DND-41 (cell line): ENCODE results near the gene KANSL3.
"Not testable (repeated sequence)": the region's sequence is repeated elsewhere in the genome, so short reads cannot be mapped to it uniquely, and the experiment has no call there.

ENCODE experiments used
- ATAC-seq: fragments of 200-7000 bp; cut with Tn5 transposase; 3 replicates; pipeline ENCODE4 v1.9.1; 2021; ENCODE audit warnings: low read depth; ENCODE audit not compliant: insufficient read depth
- DNase-seq: peaks from one replicate; pipeline ENCODE4 v3.0.0-alpha.2; 2020
- H2AFZ ChIP-seq: 2 replicates; pipeline ENCODE4 v1.6.0; 2012; ENCODE audit warnings: low read depth, low read length
- H3K27ac ChIP-seq: 2 replicates; pipeline ENCODE4 v1.5.1; 2012; ENCODE audit warnings: low read length, inconsistent platforms
- H3K27me3 ChIP-seq: fragments of 200-600 bp; sonication (generic); 2 replicates; pipeline ENCODE4 v1.6.0; 2012; ENCODE audit warnings: low read length, mild to moderate bottlenecking, inconsistent platforms; ENCODE audit not compliant: insufficient read depth, poor library complexity
- H3K36me3 ChIP-seq: 2 replicates; pipeline ENCODE4 v1.5.1; 2012; ENCODE audit warnings: low read length, inconsistent platforms; ENCODE audit not compliant: insufficient read depth
- H3K4me1 ChIP-seq: 2 replicates; pipeline ENCODE4 v1.5.1; 2012; ENCODE audit warnings: mild to moderate bottlenecking, low read length; ENCODE audit not compliant: insufficient read depth
- H3K4me2 ChIP-seq: 2 replicates; pipeline ENCODE4 v1.6.0; 2012; ENCODE audit warnings: mild to moderate bottlenecking, moderate library complexity, low read length, inconsistent platforms; ENCODE audit not compliant: insufficient read depth
- H3K4me3 ChIP-seq, 2 experiments: fragments of 200-600 bp in 1 of 2; shearing (Covaris generic) in 1 of 2; 2 replicates each; pipeline ENCODE4 v1.5.1; 2012 to 2016; ENCODE audit warnings: inconsistent platforms in 2 of 2, low read length in 2 of 2, mild to moderate bottlenecking in 2 of 2, low read depth in 1 of 2, moderate library complexity in 1 of 2
- H3K79me2 ChIP-seq: 2 replicates; pipeline ENCODE4 v1.6.0; 2012; ENCODE audit warnings: low read length, inconsistent platforms; ENCODE audit not compliant: insufficient read depth
- H3K9ac ChIP-seq: 2 replicates; pipeline ENCODE4 v1.6.0; 2012; ENCODE audit warnings: low read depth, mild to moderate bottlenecking, inconsistent platforms, low read length, moderate library complexity
- H3K9me3 ChIP-seq: 2 replicates; pipeline ENCODE4 v1.5.1; 2012; ENCODE audit warnings: low read length, moderate library complexity, mild to moderate bottlenecking, inconsistent platforms; ENCODE audit not compliant: insufficient read depth, severe bottlenecking
- H4K20me1 ChIP-seq: 2 replicates; pipeline ENCODE4 v1.6.0; 2012; ENCODE audit warnings: low read length; ENCODE audit not compliant: insufficient read depth
- EZH2 ChIP-seq: IDR thresholded peaks from 3 replicates; pipeline ENCODE4 v1.6.1; 2012; ENCODE audit warnings: borderline replicate concordance, low read depth, mild to moderate bottlenecking, moderate library complexity, low read length, inconsistent platforms; ENCODE audit not compliant: severe bottlenecking
- TF ChIP-seq, protein P1 (sequence below): IDR thresholded peaks from 2 replicates; pipeline ENCODE4 v1.5.1; 2012; ENCODE audit warnings: borderline replicate concordance, low read length, moderate library complexity, mild to moderate bottlenecking; ENCODE audit not compliant: poor library complexity, severe bottlenecking; ENCODE audit errors: extremely low read depth

Gene KANSL3

DNA sequence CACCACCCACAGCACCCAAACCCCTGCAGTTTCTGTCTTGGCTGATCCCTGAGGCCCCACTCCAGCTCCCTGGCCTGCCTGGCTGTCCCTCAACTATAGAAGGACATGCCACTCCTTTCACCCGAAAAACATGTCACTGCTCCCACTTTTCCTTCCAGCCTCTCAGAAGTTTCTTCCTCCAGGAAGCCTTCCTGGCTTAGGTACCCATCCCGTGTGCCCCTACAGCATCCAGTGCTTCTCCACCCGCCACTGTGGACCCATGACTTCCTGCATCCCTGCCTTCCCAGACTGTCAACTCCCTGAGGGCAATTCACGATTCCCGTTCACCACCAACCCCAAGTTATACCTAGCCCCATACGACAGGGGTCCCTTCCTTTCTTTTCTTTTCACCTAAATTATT lies 80.1 kb downstream of the KANSL3 start:
- no peaks in the 10 kb centered on the region for H3K79me2 ChIP-seq

DNA sequence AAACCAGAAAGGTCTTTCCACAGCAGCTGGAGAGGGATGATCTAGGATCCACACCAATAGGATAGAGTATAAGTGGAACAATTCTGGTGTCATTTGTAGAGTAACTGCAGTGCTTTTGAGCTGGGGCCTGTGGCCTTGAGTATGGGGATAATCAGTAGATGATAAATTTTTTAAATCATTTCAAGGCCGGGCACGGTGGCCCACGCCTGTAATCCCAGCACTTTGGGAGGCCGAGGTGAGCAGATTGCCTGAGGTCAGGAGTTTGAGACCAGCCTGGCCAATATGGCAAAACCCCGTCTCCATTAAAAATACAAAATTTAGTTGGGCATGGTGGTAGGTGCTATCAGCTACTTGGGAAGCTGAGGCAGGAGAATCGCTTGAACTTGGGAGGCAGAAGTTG lies 80.7 kb downstream of the KANSL3 start:
- not testable (repeated sequence) for H4K20me1 ChIP-seq, H3K4me3 ChIP-seq, H3K27ac ChIP-seq, H2AFZ ChIP-seq, ATAC-seq, H3K4me2 ChIP-seq, H3K36me3 ChIP-seq, H3K27me3 ChIP-seq, H3K9me3 ChIP-seq, H3K9ac ChIP-seq, DNase-seq, H3K79me2 ChIP-seq
- peaks cover 12% of the 10 kb centered on the region for H3K4me1 ChIP-seq

More for the DNA sequence above, 80.1 kb downstream of the KANSL3 start:
- ATAC-seq (no peak), DNase-seq (no peak)
- H4K20me1 ChIP-seq: peaks cover 10% of the 10 kb centered on the region
- no peak overlapping the region for H3K9ac ChIP-seq
- no peak overlapping the region for H2AFZ ChIP-seq
- H3K4me3 ChIP-seq: no peak overlapping the region
- H3K4me2 ChIP-seq: no peak overlapping the region
- no peak for TF ChIP-seq EZH2
- TF ChIP-seq, protein P1, sequence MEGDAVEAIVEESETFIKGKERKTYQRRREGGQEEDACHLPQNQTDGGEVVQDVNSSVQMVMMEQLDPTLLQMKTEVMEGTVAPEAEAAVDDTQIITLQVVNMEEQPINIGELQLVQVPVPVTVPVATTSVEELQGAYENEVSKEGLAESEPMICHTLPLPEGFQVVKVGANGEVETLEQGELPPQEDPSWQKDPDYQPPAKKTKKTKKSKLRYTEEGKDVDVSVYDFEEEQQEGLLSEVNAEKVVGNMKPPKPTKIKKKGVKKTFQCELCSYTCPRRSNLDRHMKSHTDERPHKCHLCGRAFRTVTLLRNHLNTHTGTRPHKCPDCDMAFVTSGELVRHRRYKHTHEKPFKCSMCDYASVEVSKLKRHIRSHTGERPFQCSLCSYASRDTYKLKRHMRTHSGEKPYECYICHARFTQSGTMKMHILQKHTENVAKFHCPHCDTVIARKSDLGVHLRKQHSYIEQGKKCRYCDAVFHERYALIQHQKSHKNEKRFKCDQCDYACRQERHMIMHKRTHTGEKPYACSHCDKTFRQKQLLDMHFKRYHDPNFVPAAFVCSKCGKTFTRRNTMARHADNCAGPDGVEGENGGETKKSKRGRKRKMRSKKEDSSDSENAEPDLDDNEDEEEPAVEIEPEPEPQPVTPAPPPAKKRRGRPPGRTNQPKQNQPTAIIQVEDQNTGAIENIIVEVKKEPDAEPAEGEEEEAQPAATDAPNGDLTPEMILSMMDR: no peak
- H3K36me3 ChIP-seq: 0 out of 2 replicates have a peak, but pooled peaks cover 2% of the 10 kb centered on the region
- no peaks in the 10 kb centered on the region for H3K27me3 ChIP-seq
- H3K9me3 ChIP-seq: no peaks in the 10 kb centered on the region
- H3K27ac ChIP-seq: no peak overlapping the region
- peaks cover 12% of the 10 kb centered on the region for H3K4me1 ChIP-seq

DNA sequence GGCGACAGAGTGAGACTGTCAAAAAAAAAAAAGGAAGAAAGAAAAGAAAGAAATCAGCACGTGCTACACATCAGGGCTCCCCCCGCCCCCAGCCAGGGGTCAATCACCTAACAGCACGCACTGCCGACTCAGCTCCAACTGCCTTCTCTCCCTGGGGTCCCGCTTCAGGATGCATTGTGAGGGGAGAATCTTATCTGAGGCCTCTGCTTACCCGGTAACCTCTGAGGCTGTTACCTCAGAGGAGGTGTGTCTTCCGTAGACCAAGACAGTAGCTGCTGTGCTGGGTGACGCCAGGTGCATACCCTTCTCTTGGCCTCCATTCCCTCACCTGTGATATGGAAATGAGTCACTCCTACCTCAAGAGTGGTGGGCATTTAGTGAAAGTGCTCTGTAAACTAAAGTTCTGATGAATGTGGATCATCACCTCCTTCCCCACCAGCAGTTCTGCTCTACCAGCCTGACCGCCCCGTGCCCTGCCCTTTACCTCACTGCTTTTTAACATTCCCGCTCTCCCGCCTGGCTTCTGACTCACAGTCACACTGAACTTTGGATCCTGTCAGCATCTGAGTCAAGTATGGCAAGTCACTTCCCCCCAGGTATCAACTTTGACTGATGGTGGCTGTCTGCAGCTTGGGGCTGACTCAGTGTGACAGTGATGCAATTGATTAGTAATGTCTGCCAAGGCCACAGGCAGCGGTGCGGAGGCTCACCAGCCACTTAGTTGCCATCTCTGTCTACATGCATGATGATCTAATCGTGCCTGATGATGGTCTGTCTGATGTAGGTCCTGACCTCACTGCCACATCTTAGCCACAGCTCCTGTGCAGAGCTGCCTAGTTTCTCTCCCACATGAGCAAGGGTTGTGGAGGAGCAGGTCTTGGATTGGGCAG lies 81.4 kb downstream of the KANSL3 start:
- Histone ChIP-seq H3K9ac (no peak overlapping the region), H3K36me3 (peaks cover 14% of the 10 kb centered on the region), H4K20me1 (peaks cover 10% of the 10 kb centered on the region), H3K79me2 (no peaks in the 10 kb centered on the region), H2AFZ (no peak overlapping the region), H3K27ac (no peak overlapping the region), H3K4me1 (peaks cover 12% of the 10 kb centered on the region), H3K4me3 (no peak overlapping the region), H3K27me3 (no peaks in the 10 kb centered on the region), H3K4me2 (no peak overlapping the region), H3K9me3 (no peaks in the 10 kb centered on the region)
- TF ChIP-seq, protein P1: no peak
- ATAC-seq (no peak), DNase-seq (no peak)

DNA sequence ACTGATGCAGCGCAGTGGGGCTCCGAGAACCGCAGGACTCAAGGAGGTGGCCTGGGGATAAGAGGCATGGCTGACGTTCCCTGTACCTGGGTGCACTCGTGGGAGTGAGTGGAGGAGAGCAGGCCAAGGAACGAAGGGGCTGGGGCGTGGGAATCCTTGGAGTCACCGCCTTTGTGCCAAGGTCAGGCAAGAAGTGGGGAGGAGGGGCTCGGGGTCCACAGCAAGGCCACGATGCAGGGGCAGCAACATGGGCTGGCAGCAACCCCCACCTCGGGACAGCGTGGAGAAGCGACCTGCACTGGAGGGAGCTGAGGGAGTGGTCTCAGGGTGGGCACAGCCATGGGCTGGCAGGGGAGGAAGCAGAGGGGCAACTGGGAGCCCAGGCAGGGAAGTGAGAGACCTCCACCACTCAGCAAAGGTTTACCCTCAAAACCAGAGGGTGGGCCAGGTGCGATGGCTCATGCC lies 82.9 kb downstream of the KANSL3 start:
- TF ChIP-seq EZH2: no peak
- TF ChIP-seq, protein P1: no peak
- ATAC-seq: no peak
- Histone ChIP-seq H3K4me1 (peaks cover 12% of the 10 kb centered on the region), H4K20me1 (peaks cover 10% of the 10 kb centered on the region), H3K9ac (no peak overlapping the region), H3K9me3 (no peaks in the 10 kb centered on the region), H3K79me2 (no peaks in the 10 kb centered on the region), H3K36me3 (peaks cover 29% of the 10 kb centered on the region), H3K27me3 (no peaks in the 10 kb centered on the region), H3K4me2 (no peak overlapping the region), H2AFZ (no peak overlapping the region), H3K4me3 (no peak overlapping the region), H3K27ac (no peak overlapping the region)
- DNase-seq: no peak
